Measurements from ENCODE around the gene IL17RE. TPM values are rescaled to one million over a fixed set of nuclear protein-coding genes. Genes with fewer than 3 reads are reported as not detected.

Gene IL17RE
- total RNA-seq, 1 donor, result 0.72 TPM

DNA sequence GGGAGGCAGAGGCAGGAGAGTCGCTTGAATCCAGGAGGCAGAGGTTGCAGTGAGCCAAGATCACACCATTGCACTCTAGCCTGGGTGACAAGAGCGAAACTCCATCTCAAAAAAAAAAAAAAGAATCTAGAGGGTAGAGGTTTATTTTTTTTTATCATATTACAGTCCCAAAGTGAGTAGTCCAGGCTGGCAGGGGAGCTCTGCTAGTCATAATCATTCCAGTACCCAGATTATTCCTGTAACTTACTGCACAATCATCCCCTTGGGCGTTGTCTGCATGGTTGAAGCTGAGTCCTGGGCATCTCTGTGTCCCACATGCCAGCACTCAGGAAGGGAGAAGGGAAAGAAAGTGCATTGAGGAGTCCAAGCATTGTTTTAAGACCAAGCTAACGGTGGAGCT is 39.5 kb downstream of the IL17RE start:
- Histone ChIP-seq H3K36me3 (ENCODE audit: insufficient read depth, low read length) (peaks cover 11% of the 10 kb centered on the region), H2AFZ (ENCODE audit: low read length) (no peak overlapping the region), H3K4me1 (ENCODE audit: insufficient read depth, low read length) (peaks cover 7% of the 10 kb centered on the region), H3K27me3 (ENCODE audit: insufficient read depth, low read length) (no peaks in the 10 kb centered on the region), H3K79me2 (ENCODE audit: insufficient read depth, low read length) (no peaks in the 10 kb centered on the region), H3K4me3 (ENCODE audit: insufficient read depth, low read length) (no peak overlapping the region), H4K20me1 (ENCODE audit: insufficient read depth, low read length) (no peaks in the 10 kb centered on the region), H3K27ac (ENCODE audit: low read depth, low read length) (no peak overlapping the region), H3K4me2 (ENCODE audit: insufficient read depth, low read length) (no peak overlapping the region), H3K9me3 (ENCODE audit: low read depth, low read length) (no peaks in the 10 kb centered on the region)
- TF ChIP-seq CTCF (IDR thresholded peaks at IDR 0.05; ENCODE audit: extremely low read depth, low read depth, low read length), result no peak
- DNase-seq (ENCODE audit: insufficient read length, low spot score, missing footprints), result no peak

- no peaks in the 10 kb centered on the region for H3K79me2 ChIP-seq (ENCODE audit: insufficient read depth, low read length)
- H3K36me3 ChIP-seq (ENCODE audit: insufficient read depth, low read length), result peaks cover 4% of the 10 kb centered on the region
- TF ChIP-seq CTCF (IDR thresholded peaks at IDR 0.05; ENCODE audit: extremely low read depth, low read depth, low read length), result no peak
Measured at GRCh38 chr3:9942934-9943690, 40.5 kb downstream of the IL17RE start.

DNA sequence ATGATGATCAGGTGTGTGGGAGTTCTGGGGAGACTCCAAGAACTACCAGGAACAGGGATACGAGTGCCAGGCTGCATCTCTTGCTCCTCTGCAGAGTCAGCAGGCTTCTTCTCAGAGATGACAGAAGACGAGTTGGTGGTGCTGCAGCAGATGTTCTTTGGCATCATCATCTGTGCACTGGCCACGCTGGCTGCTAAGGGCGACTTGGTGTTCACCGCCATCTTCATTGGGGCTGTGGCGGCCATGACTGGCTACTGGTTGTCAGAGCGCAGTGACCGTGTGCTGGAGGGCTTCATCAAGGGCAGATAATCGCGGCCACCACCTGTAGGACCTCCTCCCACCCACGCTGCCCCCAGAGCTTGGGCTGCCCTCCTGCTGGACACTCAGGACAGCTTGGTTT is 41.6 kb downstream of the IL17RE start:
- Histone ChIP-seq H3K9me3 (ENCODE audit: low read depth, low read length) (no peaks in the 10 kb centered on the region), H3K4me1 (ENCODE audit: insufficient read depth, low read length) (peaks cover 15% of the 10 kb centered on the region), H3K4me2 (ENCODE audit: insufficient read depth, low read length) (no peak overlapping the region), H3K27ac (ENCODE audit: low read depth, low read length) (no peak overlapping the region), H3K79me2 (ENCODE audit: insufficient read depth, low read length) (no peaks in the 10 kb centered on the region), H3K4me3 (ENCODE audit: insufficient read depth, low read length) (no peak overlapping the region), H4K20me1 (ENCODE audit: insufficient read depth, low read length) (no peaks in the 10 kb centered on the region), H3K27me3 (ENCODE audit: insufficient read depth, low read length) (no peaks in the 10 kb centered on the region), H3K36me3 (ENCODE audit: insufficient read depth, low read length) (peaks cover 4% of the 10 kb centered on the region), H2AFZ (ENCODE audit: low read length) (no peak overlapping the region)
- DNase-seq (ENCODE audit: insufficient read length, low spot score, missing footprints), result no peak
- no peak for TF ChIP-seq CTCF (IDR thresholded peaks at IDR 0.05; ENCODE audit: extremely low read depth, low read depth, low read length)

More at GRCh38 chr3:9942934-9943690, 40.5 kb downstream of the IL17RE start:
- Histone ChIP-seq H2AFZ (ENCODE audit: low read length) (no peak overlapping the region), H3K4me1 (ENCODE audit: insufficient read depth, low read length) (peaks cover 14% of the 10 kb centered on the region), H3K27ac (ENCODE audit: low read depth, low read length) (no peak overlapping the region), H3K27me3 (ENCODE audit: insufficient read depth, low read length) (no peaks in the 10 kb centered on the region), H4K20me1 (ENCODE audit: insufficient read depth, low read length) (no peaks in the 10 kb centered on the region), H3K4me2 (ENCODE audit: insufficient read depth, low read length) (no peak overlapping the region), H3K4me3 (ENCODE audit: insufficient read depth, low read length) (no peak overlapping the region), H3K9me3 (ENCODE audit: low read depth, low read length) (no peaks in the 10 kb centered on the region)
- DNase-seq (ENCODE audit: insufficient read length, low spot score, missing footprints), result no peak

DNA sequence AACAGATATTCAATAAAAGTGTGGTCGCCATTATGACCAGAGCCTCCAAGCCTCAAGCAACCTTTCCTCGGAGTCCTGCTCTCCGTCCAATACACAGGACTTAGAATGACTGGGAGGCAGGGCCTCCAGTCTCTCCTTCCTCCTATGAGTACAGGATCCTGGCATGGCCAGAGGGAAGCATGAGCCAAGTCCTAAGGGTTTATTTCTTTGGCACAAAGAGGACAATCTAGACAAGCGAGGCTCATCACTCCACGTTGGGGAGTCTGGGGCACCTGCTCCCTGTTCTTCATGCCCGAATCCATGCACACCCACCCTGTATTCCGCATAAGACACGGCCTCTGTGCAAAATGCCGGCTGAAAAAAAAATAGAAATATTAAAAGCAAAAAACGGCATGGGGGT is 42.7 kb downstream of the IL17RE start:
- peak overlapping the region; percentile 94 for H3K4me2 ChIP-seq (ENCODE audit: insufficient read depth, low read length)
- no peak for TF ChIP-seq CTCF (IDR thresholded peaks at IDR 0.05; ENCODE audit: extremely low read depth, low read depth, low read length)
- no peak for DNase-seq (ENCODE audit: insufficient read length, low spot score, missing footprints)

More for the DNA sequence above, 42.7 kb downstream of the IL17RE start:
- Histone ChIP-seq H3K9me3 (ENCODE audit: low read depth, low read length) (no peaks in the 10 kb centered on the region), H3K4me1 (ENCODE audit: insufficient read depth, low read length) (peaks cover 15% of the 10 kb centered on the region), H3K27me3 (ENCODE audit: insufficient read depth, low read length) (no peaks in the 10 kb centered on the region), H3K27ac (ENCODE audit: low read depth, low read length) (no peak overlapping the region), H3K79me2 (ENCODE audit: insufficient read depth, low read length) (no peaks in the 10 kb centered on the region), H3K4me3 (ENCODE audit: insufficient read depth, low read length) (no peak overlapping the region), H4K20me1 (ENCODE audit: insufficient read depth, low read length) (no peaks in the 10 kb centered on the region), H3K36me3 (ENCODE audit: insufficient read depth, low read length) (peaks cover 4% of the 10 kb centered on the region), H2AFZ (ENCODE audit: low read length) (no peak overlapping the region)
